Panc1 (cell line): ENCODE results near the gene FAM234B. TPM values are rescaled to one million over a fixed set of nuclear protein-coding genes. Genes with fewer than 3 reads are reported as not detected.

Experiments
- ATAC-seq: fragments of 200-7000 bp; cut with Tn5 transposase; 2 replicates; pipeline ENCODE4 v1.9.1; 2020; ENCODE audit warnings: mild to moderate bottlenecking, moderate library complexity
- BruUV-seq: library from RNA; stranded (reverse); fragments of 400-500 nt; replicated peaks from 2 replicates; lab custom pipeline; 2021; lab: Mats Ljungman, UMichigan
- CTCF ChIA-PET: fragments of 300-600 bp; sonication (Branson Sonifier 250); formaldehyde crosslinking; loops from one replicate; lab custom pipeline; 2022; ENCODE audit warnings: antibody characterized with exemption; lab: Charles Lee
- POLR2A ChIA-PET: fragments of 300-600 bp; sonication (Branson Sonifier 250); formaldehyde crosslinking; loops from one replicate; lab custom pipeline; 2022; ENCODE audit warnings: antibody characterized with exemption; lab: Charles Lee
- DNase-seq: peaks from one replicate; pipeline ENCODE4 v3.0.0-alpha.2; 2010; ENCODE audit warnings: low read depth, low spot score
- H3K27ac ChIP-seq: 2 replicates; pipeline ENCODE4 v1.5.1; 2011; ENCODE audit warnings: mild to moderate bottlenecking, low read length, inconsistent platforms
- H3K27me3 ChIP-seq: fragments of 200-500 bp; sonication (Bioruptor generic); 2 replicates; pipeline ENCODE4 v1.6.0; 2014; ENCODE audit warnings: low read length, inconsistent platforms; ENCODE audit not compliant: control insufficient read depth, insufficient read depth
- H3K36me3 ChIP-seq: fragments of 200-500 bp; sonication (Bioruptor generic); 2 replicates; pipeline ENCODE4 v1.5.1; 2014; ENCODE audit warnings: inconsistent platforms, mild to moderate bottlenecking, low read length, moderate library complexity; ENCODE audit not compliant: control insufficient read depth, insufficient read depth
- H3K4me1 ChIP-seq: 2 replicates; pipeline ENCODE4 v1.5.1; 2011; ENCODE audit warnings: inconsistent platforms, mild to moderate bottlenecking, low read length, moderate library complexity; ENCODE audit not compliant: control insufficient read depth, insufficient read depth
- H3K4me3 ChIP-seq, 2 experiments: 2 replicates each; pipeline ENCODE4 v1.5.1; 2011 to 2012; ENCODE audit warnings: low read depth in 2 of 2, low read length in 2 of 2, mild to moderate bottlenecking in 2 of 2, inconsistent platforms in 1 of 2, moderate library complexity in 1 of 2
- H3K9me3 ChIP-seq: fragments of 200-500 bp; sonication (Bioruptor generic); 2 replicates; pipeline ENCODE4 v1.5.1; 2014; ENCODE audit warnings: low read depth, mild to moderate bottlenecking, inconsistent platforms, low read length, moderate library complexity; ENCODE audit not compliant: control insufficient read depth, insufficient read depth
- CTCF ChIP-seq: fragments of 450-650 bp; IDR thresholded peaks from 2 replicates; pipeline ENCODE4 v1.5.1; 2017; ENCODE audit warnings: mild to moderate bottlenecking
- POLR2AphosphoS5 ChIP-seq: IDR thresholded peaks from 2 replicates; pipeline ENCODE4 v1.6.1; 2012; ENCODE audit warnings: mild to moderate bottlenecking, low read depth, low read length, moderate library complexity
- REST ChIP-seq, 2 experiments: IDR thresholded peaks; 2 replicates each; pipeline ENCODE4 v1.6.1; 2011 to 2012; ENCODE audit warnings: low read depth in 2 of 2, control low read depth in 1 of 2, low read length in 1 of 2, mild to moderate bottlenecking in 1 of 2, moderate library complexity in 1 of 2; ENCODE audit not compliant: insufficient read depth in 1 of 2
- SIN3A ChIP-seq: IDR thresholded peaks from 2 replicates; pipeline ENCODE4 v1.6.1; 2012; ENCODE audit warnings: low read depth, mild to moderate bottlenecking, low read length, moderate library complexity, borderline replicate concordance; ENCODE audit not compliant: insufficient read depth
- TCF7L2 ChIP-seq: IDR thresholded peaks from 2 replicates; pipeline ENCODE4 v1.6.1; 2011; ENCODE audit warnings: mild to moderate bottlenecking, low read depth, low read length, inconsistent platforms
- in situ Hi-C: cut with HindIII; loops from 2 replicates; pipeline ENCODE4 v1.10.0; 2016; ENCODE audit warnings: low sequenced_read_pairs, low pct_unique_long_range_greater_than_20kb
- intact Hi-C: fragments of 100-400 bp; cut with micrococcal nuclease; formaldehyde crosslinking; loops from one replicate; pipeline ENCODE4 v1.10.0; 2022; ENCODE audit not compliant: unreplicated experiment
- total RNA-seq: library from RNA; stranded (reverse); gene quantifications from one replicate; pipeline ENCODE4 v1.2.1, GENCODE V29; 2021; ENCODE audit not compliant: unreplicated experiment

The FAM234B gene
- total RNA-seq, 1 experiment from 2014 or later = 5.4 TPM

GRCh38 chr12:13027508-13027907 is 16.7 kb upstream of the FAM234B start:
- H3K9me3 ChIP-seq = no peaks in the 10 kb centered on the region
- no peak overlapping the region for H3K27ac ChIP-seq
- in situ Hi-C loops (no loop called here), intact Hi-C loops (no loop called here)
- DNase-seq (no peak), ATAC-seq (no peak)
- BruUV-seq = no TSS peak
- H3K4me1 ChIP-seq = no peaks in the 10 kb centered on the region; the same call in 1 of the 2 replicates
- POLR2A ChIA-PET = no interaction called here
- TF ChIP-seq TCF7L2 = no peak
- TF ChIP-seq REST (IDR thresholded peaks at IDR 0.05; ENCODE audit: insufficient read depth in 1 of 2, low read depth in 2 of 2, low read length in 1 of 2) = no peak
- H3K27me3 ChIP-seq = no peaks in the 10 kb centered on the region
- no peaks in the 10 kb centered on the region for H3K36me3 ChIP-seq
- H3K4me3 ChIP-seq = no peak overlapping the region
- CTCF ChIA-PET = no interaction called here

- POLR2A ChIA-PET = interaction anchor here (0.5 to 0.6 kb wide), 2 partner anchors 72 to 182 kb away, joined by 3 read pairs; no protein-coding TSS in a partner anchor
Observed at GRCh38 chr12:13028825-13029570, 15.2 kb upstream of the FAM234B start.

More at GRCh38 chr12:13028825-13029570, 15.2 kb upstream of the FAM234B start:
- no peaks in the 10 kb centered on the region; the same call in 1 of the 2 replicates for H3K4me1 ChIP-seq
- no peak overlapping the region for H3K27ac ChIP-seq
- no peak overlapping the region for H3K4me3 ChIP-seq
- CTCF ChIA-PET = interaction anchor here (0.6 kb wide), 1 partner anchor 36 kb away, joined by 3 read pairs; no protein-coding TSS in a partner anchor
- no peaks in the 10 kb centered on the region for H3K9me3 ChIP-seq
- TF ChIP-seq CTCF (no peak), TCF7L2 (no peak), POLR2AphosphoS5 (no peak), SIN3A (no peak), REST (IDR thresholded peaks at IDR 0.05; ENCODE audit: insufficient read depth in 1 of 2, low read depth in 2 of 2, low read length in 1 of 2) (no peak)
- BruUV-seq = no TSS peak
- intact Hi-C loops = no loop called here
- H3K36me3 ChIP-seq = no peaks in the 10 kb centered on the region
- ATAC-seq (no peak), DNase-seq (no peak)
- H3K27me3 ChIP-seq = no peaks in the 10 kb centered on the region
- in situ Hi-C loops = no loop called here
